Transverse colon (tissue), 4 donors: ENCODE results near the gene ATP5PF.

ENCODE experiments used
- CTCF ChIP-seq, 5 experiments: fragments of 200-600 bp in 3 of 5; fragments of 450-650 bp in 2 of 5; sonication (generic) in 3 of 5; IDR thresholded peaks; 1 replicate in 2 of 5; 2 replicates in 3 of 5; pipeline ENCODE4 v1.5.1; 2016 to 2017; ENCODE audit warnings: antibody characterized with exemption in 5 of 5, inconsistent platforms in 3 of 5, mild to moderate bottlenecking in 2 of 5, moderate library complexity in 1 of 5
- POLR2A ChIP-seq: fragments of 450-650 bp; IDR thresholded peaks from one replicate; pipeline ENCODE4 v1.6.1; 2016; ENCODE audit warnings: antibody characterized with exemption, mild to moderate bottlenecking, moderate library complexity
- POLR2AphosphoS5 ChIP-seq, 3 donors: sonication (generic); formaldehyde crosslinking; IDR thresholded peaks; one replicate each; pipeline ENCODE4 v1.6.1; 2016; ENCODE audit warnings: antibody characterized with exemption in 3 of 3

GRCh38 chr21:25700741-25701140 lies 34.0 kb downstream of the ATP5PF start:
- TF ChIP-seq CTCF (IDR thresholded peaks at IDR 0.05) (no peak), POLR2AphosphoS5 (IDR thresholded peaks at IDR 0.05) (no peak), POLR2A (no peak)
